Vagina (tissue), 2 donors: ENCODE results near the gene NINL.

ENCODE experiments used
- CTCF ChIP-seq, 3 experiments: fragments of 450-650 bp in 2 of 3; fragments of 200-600 bp in 1 of 3; sonication (generic) in 1 of 3; IDR thresholded peaks; one replicate each; pipeline ENCODE4 v1.5.1; 2017 to 2019; ENCODE audit warnings: antibody characterized with exemption in 3 of 3, mild to moderate bottlenecking in 2 of 3, moderate library complexity in 2 of 3
- POLR2A ChIP-seq, 2 donors: fragments of 450-650 bp; IDR thresholded peaks; one replicate each; pipeline ENCODE4 v1.6.1; 2017; ENCODE audit warnings: antibody characterized with exemption in 2 of 2, mild to moderate bottlenecking in 2 of 2, moderate library complexity in 2 of 2

GRCh38 chr20:25499031-25499430 is 86.3 kb downstream of the NINL start:
- TF ChIP-seq POLR2A (IDR thresholded peaks at IDR 0.05) (no peak), CTCF (IDR thresholded peaks at IDR 0.05) (no peak)
